GM18505 (cell line): ENCODE data around the gene DDX19B.
"Not testable (repeated sequence)": the region's sequence is repeated elsewhere in the genome, so short reads cannot be mapped to it uniquely, and the experiment has no call there.

Experiments
- ATAC-seq: cut with Tn5 transposase; IDR thresholded peaks from one replicate; pipeline ENCODE4 v1.9.1; 2021; ENCODE audit not compliant: unreplicated experiment
- POLR2A ChIP-seq: IDR thresholded peaks from 4 replicates; pipeline ENCODE4 v1.6.1; 2011; ENCODE audit warnings: borderline replicate concordance; ENCODE audit not compliant: insufficient read depth, insufficient read length; ENCODE audit errors: extremely low read depth

DDX19B gene

GRCh38 chr16:70301121-70301520, 2.1 kb downstream of the DDX19B start:
- ATAC-seq, result no peak
- no peak for TF ChIP-seq POLR2A

GRCh38 chr16:70302745-70303144, 3.8 kb downstream of the DDX19B start:
- no peak for TF ChIP-seq POLR2A
- no peak for ATAC-seq

DNA sequence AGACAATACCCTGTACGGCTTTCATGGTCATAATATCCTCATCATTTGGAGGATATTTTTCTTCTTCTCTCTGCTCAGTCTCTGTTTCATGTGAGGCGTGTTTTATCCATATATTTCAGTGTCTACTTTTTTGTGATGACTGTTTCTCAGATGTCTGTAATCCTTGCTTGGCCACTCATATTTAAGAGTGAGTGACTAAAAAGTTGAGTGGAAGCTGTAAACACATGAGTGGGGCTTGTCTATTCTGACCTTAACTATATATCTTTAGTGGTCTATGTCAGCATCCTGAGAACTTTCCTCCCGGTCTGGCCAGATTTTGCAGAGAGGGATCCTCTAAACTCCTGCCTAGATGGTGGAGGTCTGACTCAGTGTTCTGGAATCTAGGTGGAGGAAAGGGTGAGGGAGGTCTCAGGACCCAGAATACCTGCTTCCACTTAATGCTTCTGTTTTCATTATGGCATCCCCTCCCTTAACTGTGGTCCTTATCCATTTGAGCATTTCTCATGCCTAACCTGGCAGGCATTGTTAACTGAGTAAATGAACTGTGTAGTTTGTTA, 6.0 kb downstream of the DDX19B start:
- ATAC-seq, result no peak
- TF ChIP-seq POLR2A, result no peak

DNA sequence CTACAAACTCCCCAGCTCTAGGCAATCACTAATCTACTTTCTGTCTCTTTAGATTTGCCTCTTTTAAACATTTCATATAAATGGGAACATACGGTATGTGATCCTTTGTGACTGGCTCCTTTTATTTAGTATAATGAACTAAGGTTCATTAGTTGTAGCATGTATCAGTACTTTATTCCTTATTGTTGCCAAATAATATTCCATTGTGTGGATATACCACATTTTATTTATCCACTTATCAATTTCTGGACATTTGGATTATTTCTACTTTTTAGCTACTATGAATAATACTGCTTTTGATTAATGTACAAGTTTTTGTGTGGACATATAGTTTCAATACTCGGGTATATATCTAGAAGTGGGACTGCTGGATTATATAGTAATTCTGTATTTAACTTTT, 7.9 kb downstream of the DDX19B start:
- ATAC-seq, result no peak
- no peak for TF ChIP-seq POLR2A

- ATAC-seq, result not testable (repeated sequence)
These were observed 8.7 kb downstream of the DDX19B start for GRCh38 chr16:70307726-70308125.

DNA sequence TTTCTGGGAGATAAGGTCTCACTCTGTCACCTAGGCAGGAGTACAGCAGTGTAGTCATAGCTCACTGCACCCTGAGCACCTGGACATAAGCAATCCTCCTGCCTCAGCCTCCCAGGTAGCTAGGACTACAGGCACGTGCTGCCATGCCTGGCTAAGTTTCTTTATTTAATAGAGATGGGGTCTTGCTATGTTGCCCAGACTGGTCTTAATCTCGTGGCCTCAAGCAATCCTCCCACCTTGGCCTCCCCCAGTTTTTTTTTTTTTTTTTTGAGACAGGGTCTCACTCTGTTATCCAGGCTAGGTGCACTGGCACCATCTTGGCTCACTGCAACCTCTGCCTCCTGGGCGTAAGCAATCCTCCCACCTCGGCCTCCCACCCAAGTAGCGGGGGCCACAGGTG, 21.1 kb downstream of the DDX19B start:
- ATAC-seq, result no peak
- no peak for TF ChIP-seq POLR2A

DNA sequence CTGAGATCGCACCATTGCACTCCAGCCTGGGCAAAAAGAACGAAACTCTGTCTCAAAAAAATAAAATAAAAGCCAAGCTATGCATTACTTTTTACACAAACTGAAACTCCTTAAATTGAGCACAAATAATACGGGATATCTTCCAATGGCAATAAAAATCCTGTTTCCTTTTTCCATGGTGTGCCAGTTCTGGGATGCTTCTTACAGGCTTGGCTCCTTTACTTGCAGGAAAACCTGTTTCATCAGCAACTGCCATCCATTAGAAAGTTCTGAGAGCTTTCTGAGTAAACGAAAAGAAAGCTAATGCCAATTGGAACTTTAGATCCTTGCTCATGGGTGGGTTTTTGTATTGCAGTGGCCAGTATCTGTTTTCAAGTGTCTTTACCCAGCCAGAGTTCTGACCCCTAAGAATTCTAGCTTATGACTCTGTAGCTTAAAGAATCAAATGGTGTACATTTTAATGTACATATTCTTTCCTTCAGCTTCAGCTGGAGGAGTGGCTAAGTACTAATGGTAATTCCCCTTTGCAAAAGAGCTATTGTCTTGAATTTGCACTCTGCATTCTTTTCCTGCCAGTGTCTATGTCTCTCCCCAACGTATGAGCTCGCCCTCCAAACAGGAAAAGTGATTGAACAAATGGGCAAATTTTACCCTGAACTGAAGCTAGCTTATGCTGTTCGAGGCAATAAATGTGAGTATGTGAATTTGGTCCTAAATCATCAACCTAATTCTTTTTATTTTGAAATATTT, 26.2 kb downstream of the DDX19B start:
- TF ChIP-seq POLR2A, result no peak
- no peak for ATAC-seq

DNA sequence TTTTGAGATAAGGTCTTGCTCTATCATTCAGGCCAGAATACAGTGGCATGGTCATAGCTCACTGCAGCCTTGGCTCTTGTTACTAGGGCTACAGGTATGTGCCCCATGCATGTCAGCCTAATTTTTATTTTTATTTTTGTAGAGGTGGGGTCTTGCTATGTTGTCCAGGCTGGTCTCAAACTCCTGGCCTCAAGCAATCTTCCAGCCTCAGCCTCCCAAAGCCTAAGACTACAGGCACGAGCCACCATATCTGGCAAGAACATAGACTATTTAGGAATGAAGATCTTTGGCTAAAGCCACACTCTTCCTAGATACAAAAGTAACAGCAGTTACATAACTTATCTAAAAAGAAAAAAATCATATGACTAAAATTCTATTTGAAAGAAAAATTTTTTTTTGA, 32.1 kb downstream of the DDX19B start:
- ATAC-seq, result no peak
- TF ChIP-seq POLR2A, result no peak

DNA sequence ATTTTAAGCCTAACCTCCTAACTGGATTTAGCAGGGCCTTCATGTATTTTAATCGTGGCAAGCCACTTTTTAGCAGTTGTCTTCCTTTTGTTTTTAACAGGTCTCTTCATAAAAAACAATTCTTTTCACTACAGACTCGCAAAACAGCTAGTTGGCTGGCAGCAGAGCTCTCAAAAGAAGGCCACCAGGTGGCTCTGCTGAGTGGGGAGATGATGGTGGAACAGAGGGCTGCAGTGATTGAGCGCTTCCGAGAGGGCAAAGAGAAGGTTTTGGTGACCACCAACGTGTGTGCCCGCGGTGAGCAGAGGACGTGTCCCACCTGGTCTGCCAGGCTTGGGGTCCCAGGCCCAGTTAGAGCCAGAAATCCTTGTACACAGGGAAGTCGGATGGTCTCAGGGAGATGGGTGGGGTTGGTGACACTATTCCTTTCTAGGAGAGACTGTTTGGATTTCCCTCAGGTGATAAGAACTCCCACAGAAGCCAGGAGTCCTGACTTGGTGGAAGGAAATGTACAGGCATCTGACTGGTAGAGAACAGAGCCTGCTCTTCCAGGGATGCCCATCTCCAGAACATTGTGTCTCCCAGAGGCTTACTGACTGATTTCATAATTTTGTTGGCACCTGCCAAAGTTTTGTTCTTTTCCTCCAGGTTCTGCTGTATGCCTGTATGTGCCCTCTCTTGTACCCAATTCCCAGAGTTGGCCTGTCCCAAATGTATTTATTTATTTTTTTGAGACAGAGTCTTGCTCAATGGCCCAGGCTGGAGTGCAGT, 32.8 kb downstream of the DDX19B start:
- no peak for ATAC-seq
- TF ChIP-seq POLR2A, result no peak

GRCh38 chr16:70332728-70333127, 33.7 kb downstream of the DDX19B start:
- not testable (repeated sequence) for ATAC-seq

GRCh38 chr16:70337814-70338213, 38.8 kb downstream of the DDX19B start:
- no peak for ATAC-seq
- no peak for TF ChIP-seq POLR2A

DNA sequence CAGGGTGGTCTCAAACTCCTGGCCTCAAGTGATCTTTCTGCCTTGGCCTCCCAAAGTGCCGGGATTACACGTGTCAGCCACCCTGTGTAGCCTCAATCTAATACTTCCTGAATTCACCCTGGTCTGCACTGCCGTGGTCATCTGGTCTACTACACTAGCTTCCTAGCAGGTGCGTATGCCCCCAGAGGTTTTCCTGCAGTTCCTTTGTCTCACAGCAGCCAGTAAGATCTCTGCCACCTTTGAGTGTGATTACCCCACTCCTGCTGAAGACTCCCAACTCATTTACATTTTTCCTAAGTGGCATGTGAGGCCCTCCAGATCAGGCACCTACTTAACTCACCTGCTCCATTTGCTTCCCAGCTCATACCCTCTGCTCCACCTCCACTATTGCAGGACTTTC, 42.6 kb downstream of the DDX19B start:
- ATAC-seq, result no peak
- no peak for TF ChIP-seq POLR2A

DNA sequence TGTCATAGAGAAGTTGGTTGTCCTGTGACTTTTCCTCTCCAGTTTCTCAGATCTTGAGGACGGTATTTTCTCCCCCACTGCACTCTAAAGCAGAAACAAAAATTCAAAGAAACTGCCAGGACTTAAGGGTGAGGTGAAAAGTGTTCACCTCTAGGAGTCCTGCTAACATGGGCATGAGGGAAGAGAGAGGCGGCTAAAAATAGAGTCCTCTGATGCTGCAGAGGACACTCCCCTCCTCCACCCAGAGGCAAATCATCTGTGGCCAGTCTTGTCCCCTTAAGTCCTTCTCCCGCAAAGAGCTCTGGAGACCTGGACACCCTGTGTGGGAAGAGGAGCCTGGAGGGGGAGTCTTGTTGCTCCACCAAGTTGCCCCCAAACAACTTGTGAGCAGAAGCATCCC, 43.0 kb downstream of the DDX19B start:
- no peak for ATAC-seq
- no peak for TF ChIP-seq POLR2A

DNA sequence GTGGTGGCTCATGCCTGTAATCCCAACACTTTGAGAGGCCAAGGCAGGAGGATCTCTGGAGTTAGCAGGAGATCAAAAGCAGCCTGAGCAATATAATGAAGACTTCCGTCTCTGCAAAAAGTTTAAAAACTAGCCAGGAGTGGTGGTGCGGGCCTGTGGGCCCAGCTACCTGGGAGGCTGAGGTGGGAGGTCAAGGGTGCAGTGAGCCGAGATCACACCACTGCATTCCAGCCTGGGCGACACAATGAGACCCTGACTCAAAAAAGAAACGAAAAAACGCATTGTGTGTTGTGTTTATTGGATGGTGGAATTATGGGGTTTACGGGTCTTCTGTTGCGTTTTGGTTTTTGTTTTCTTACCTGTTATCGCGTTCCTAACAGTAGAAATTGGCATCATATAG, 46.9 kb downstream of the DDX19B start:
- no peak for ATAC-seq
- TF ChIP-seq POLR2A, result no peak
